ENCODE results near the gene EDRF1.

DNA sequence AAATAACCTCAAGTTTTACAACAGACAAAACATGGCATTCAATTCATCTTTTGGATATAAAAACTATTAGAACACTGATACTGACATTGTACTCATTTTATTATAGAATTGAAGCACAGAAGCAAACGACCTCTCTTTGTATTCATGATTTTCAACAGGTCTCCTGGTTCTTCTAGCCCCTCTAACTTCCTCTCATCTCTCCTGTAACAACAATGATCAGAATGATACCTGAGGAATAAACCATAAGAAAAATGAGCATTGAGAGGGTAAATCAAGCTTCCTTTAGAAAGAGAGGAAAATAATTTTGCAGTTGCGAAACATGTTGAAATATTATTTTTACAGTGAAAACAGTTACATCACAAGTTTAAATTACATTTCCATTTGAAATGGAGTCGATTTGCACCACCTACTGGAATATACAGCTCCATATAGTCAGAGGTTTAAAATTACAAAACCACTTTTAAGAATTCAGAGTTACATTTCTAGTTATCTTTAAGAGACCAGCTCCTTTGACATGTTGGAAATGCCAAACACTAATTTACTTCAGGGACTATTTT is 19.1 kb upstream of the EDRF1 start:
- TF ChIP-seq KAT7 (CRISPR knock-in tag; IDR thresholded peaks at IDR 0.05; ENCODE audit: borderline replicate concordance) (no peak), CTCF (IDR thresholded peaks at IDR 0.05) (no peak), SP1 (CRISPR knock-in tag; conservative IDR thresholded peaks at IDR 0.05) (no peak), MAX (CRISPR knock-in tag; IDR thresholded peaks at IDR 0.05) (no peak), E2F4 (CRISPR knock-in tag; IDR thresholded peaks at IDR 0.05; ENCODE audit: borderline replicate concordance, low read depth) (no peak), HMGA2 (CRISPR knock-in tag; IDR thresholded peaks at IDR 0.05) (no peak)
- TF ChIP-seq, protein P1, sequence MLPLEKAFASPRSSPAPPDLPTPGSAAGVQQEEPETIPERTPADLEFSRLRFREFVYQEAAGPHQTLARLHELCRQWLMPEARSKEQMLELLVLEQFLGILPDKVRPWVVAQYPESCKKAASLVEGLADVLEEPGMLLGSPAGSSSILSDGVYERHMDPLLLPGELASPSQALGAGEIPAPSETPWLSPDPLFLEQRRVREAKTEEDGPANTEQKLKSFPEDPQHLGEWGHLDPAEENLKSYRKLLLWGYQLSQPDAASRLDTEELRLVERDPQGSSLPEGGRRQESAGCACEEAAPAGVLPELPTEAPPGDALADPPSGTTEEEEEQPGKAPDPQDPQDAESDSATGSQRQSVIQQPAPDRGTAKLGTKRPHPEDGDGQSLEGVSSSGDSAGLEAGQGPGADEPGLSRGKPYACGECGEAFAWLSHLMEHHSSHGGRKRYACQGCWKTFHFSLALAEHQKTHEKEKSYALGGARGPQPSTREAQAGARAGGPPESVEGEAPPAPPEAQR (CRISPR knock-in tag; IDR thresholded peaks at IDR 0.05): no peak
